Adrenal gland (tissue), 12 donors: ENCODE measurements around the gene OXT. TPM values are rescaled to one million over a fixed set of nuclear protein-coding genes. Genes with fewer than 3 reads are reported as not detected.

Source experiments
- DNase-seq, 7 donors: peaks; one replicate each; pipeline ENCODE4 v3.0.0-alpha.2; 2019 to 2020
- H3K27ac ChIP-seq, 5 donors: fragments of 200-600 bp; sonication (generic) in 4 of 5; 1 replicate in 3 of 5; 2 replicates in 2 of 5; pipeline versions ENCODE4 v1.5.1 to v1.8.0; 2016 to 2020; ENCODE audit warnings: mild to moderate bottlenecking in 1 of 5
- H3K27me3 ChIP-seq: fragments of 200-600 bp; 2 replicates; pipeline ENCODE4 v1.8.0; 2021
- H3K36me3 ChIP-seq, 2 donors: fragments of 200-600 bp; replicated peaks in 1 of 2; 1 replicate in 1 of 2; 2 replicates in 1 of 2; pipeline versions ENCODE4 v1.5.1 to v1.8.0; 2018 to 2022
- H3K4me1 ChIP-seq, 2 donors: fragments of 200-600 bp; replicated peaks in 1 of 2; 1 replicate in 1 of 2; 2 replicates in 1 of 2; pipeline versions ENCODE4 v1.5.1 to v1.8.0; 2018 to 2021
- H3K4me3 ChIP-seq, 4 donors: fragments of 200-600 bp; sonication (generic) in 3 of 4; one replicate each; pipeline ENCODE4 v1.5.1; 2016 to 2018
- H3K9me3 ChIP-seq, 3 donors: fragments of 200-600 bp; sonication (generic) in 1 of 3; replicated peaks in 1 of 3; 1 replicate in 2 of 3; 2 replicates in 1 of 3; pipeline versions ENCODE4 v1.5.1 to v1.8.0; 2016 to 2021
- CTCF ChIP-seq, 6 experiments: fragments of 450-650 bp in 4 of 6; fragments of 200-600 bp in 2 of 6; sonication (generic) in 1 of 6; IDR thresholded peaks; 1 replicate in 5 of 6; 2 replicates in 1 of 6; pipeline versions ENCODE4 v1.5.1 to v1.8.0; 2016 to 2021; ENCODE audit warnings: antibody characterized with exemption in 6 of 6, mild to moderate bottlenecking in 2 of 6, moderate library complexity in 1 of 6
- POLR2A ChIP-seq, 2 donors: fragments of 450-650 bp; IDR thresholded peaks; one replicate each; pipeline ENCODE4 v1.6.1; 2017; ENCODE audit warnings: antibody characterized with exemption in 2 of 2, mild to moderate bottlenecking in 2 of 2, moderate library complexity in 1 of 2
- WGBS, 4 donors: extraction: QIAGEN DNeasy Blood & Tissue Kit in 2 of 4; methylation state at CpG; one replicate each; pipeline versions ENCODE4 v1.1.5 to v1.1.7; 2013 to 2017; 5-methylcytosine and 5-hydroxymethylcytosine counted together
- intact Hi-C, 2 donors: fragments of 100-400 bp; cut with DNase I; formaldehyde crosslinking; loops; one replicate each; pipeline versions ENCODE4 v1.14.1 to v1.15.0; 2022 to 2023
- polyA plus RNA-seq, 3 donors: library from polyadenylated mRNA; stranded (reverse); fragments of 200-250 nt in 2 of 3; fragments of 350-450 nt in 1 of 3; fragmentation: Illumina TruSeq in 1 of 3; extraction: RNeasy Lipid Tissue Mini Kit (QIAGEN cat#74804) in 1 of 3; gene quantifications; one replicate each; pipeline ENCODE4 v1.2.3, GENCODE V29; 2013 to 2014
- total RNA-seq, 9 donors: library from RNA; depleted of rRNA in 4 of 9; stranded (reverse); fragments of >200 nt in 4 of 9; fragments of 120-200 nt in 1 of 9; fragmentation: NEBNext Ultra II Directional in 1 of 9; extraction: Animal tissue kit (Norgen Biotek cat#: 25700) in 1 of 9; gene quantifications; one replicate each; pipeline versions ENCODE4 v1.1.0 to v1.2.4, GENCODE V29; 2013 to 2023
- donor health status: healthy with polysubstance abuse.
- donor health status: Bipolar disorder and iron deficiency.
- donor health status: DM: yes; HTN: yes; CAD: no.
- donor health status: DM: no; HTN: no; CAD: no.
- donor health status: DM: no; HTN: no; CAD: no.
- donor health status: DM: yes; HTN: yes; CAD: no.

Gene OXT
- total and polyA plus RNA-seq, 12 donors, result 0.47 to 20.5 (median 1.2) TPM; not detected in 4

GRCh38 chr20:3068075-3068474 is 3.3 kb upstream of the OXT start:
- 69 to 72% (median 70%) methylated on average over 8 of the region's 8 CpGs for WGBS, 4 donors
- intact Hi-C loops, result no loop called here

GRCh38 chr20:3068986-3069900 is 2.2 kb upstream of the OXT start:
- no peaks in the 10 kb centered on the region for H3K9me3 ChIP-seq
- no peaks in the 10 kb centered on the region for H3K27me3 ChIP-seq
- H3K36me3 ChIP-seq, result no peaks in the 10 kb centered on the region
- 65 to 70% (median 67%) methylated on average over 5 to 8 of the region's 8 CpGs for WGBS, 4 donors
- peak in 6 of 7 donors; percentile 69 to 90 (median 84) for DNase-seq
- H3K4me1 ChIP-seq, result peaks cover 11% of the 10 kb centered on the region in 2 donors
- TF ChIP-seq CTCF (IDR thresholded peaks at IDR 0.05) (no peak), POLR2A (IDR thresholded peaks at IDR 0.05) (peak in 1 of 2 donors; percentile 26)
- H3K4me3 ChIP-seq, result no peak overlapping the region
- intact Hi-C loops, result no loop called here
- peak overlapping the region in 3 of 5 donors; percentile 30 to 55 (median 31) for H3K27ac ChIP-seq

More at GRCh38 chr20:3068075-3068474, 3.3 kb upstream of the OXT start:
- Histone ChIP-seq H3K9me3 (no peaks in the 10 kb centered on the region), H3K36me3 (no peaks in the 10 kb centered on the region), H3K27me3 (no peaks in the 10 kb centered on the region), H3K4me3 (no peak overlapping the region), H3K4me1 (peaks cover 11% of the 10 kb centered on the region in 2 donors), H3K27ac (peak overlapping the region in 1 of 5 donors; percentile 18)
- DNase-seq, result peak in 1 of 7 donors; percentile 16
- TF ChIP-seq POLR2A (IDR thresholded peaks at IDR 0.05) (no peak), CTCF (IDR thresholded peaks at IDR 0.05) (no peak)

GRCh38 chr20:3070725-3071124 is 695 bp upstream of the OXT start:
- Histone ChIP-seq H3K4me1 (peaks cover 11% of the 10 kb centered on the region in 2 donors), H3K27me3 (no peaks in the 10 kb centered on the region), H3K9me3 (no peaks in the 10 kb centered on the region), H3K4me3 (no peak overlapping the region), H3K27ac (no peak overlapping the region), H3K36me3 (no peaks in the 10 kb centered on the region)
- WGBS, 4 donors, result 81 to 91% (median 86%) methylated on average over 4 of the region's 4 CpGs
- DNase-seq, result no peak
- TF ChIP-seq CTCF (IDR thresholded peaks at IDR 0.05), result no peak
- TF ChIP-seq POLR2A (IDR thresholded peaks at IDR 0.05), result no peak
- intact Hi-C loops, result no loop called here

- peak overlapping the region in 1 of 4 donors; percentile 54 for H3K4me3 ChIP-seq
- H3K27me3 ChIP-seq, result no peaks in the 10 kb centered on the region
- H3K27ac ChIP-seq, result no peak overlapping the region
- no peak for DNase-seq
- intact Hi-C loops, result no loop called here
- H3K4me1 ChIP-seq, result peaks cover 11% of the 10 kb centered on the region in 2 donors
- TF ChIP-seq CTCF (IDR thresholded peaks at IDR 0.05) (no peak), POLR2A (IDR thresholded peaks at IDR 0.05) (no peak)
- H3K36me3 ChIP-seq, result no peaks in the 10 kb centered on the region
- WGBS, 4 donors, result 65 to 79% (median 68%) methylated on average over 9 to 16 of the region's 16 CpGs
- H3K9me3 ChIP-seq, result no peaks in the 10 kb centered on the region
These were observed 182 bp upstream of the OXT start for GRCh38 chr20:3071266-3071609.
